HEK293 (cell line): Measurements from ENCODE around the gene MPC1.

Experiments
- CTCF ChIP-seq: fragments of 450-650 bp; formaldehyde crosslinking; IDR thresholded peaks from 2 replicates; pipeline ENCODE4 v1.5.1; 2016; ENCODE audit warnings: missing biosample characterization, missing genetic modification characterization
- YY1 ChIP-seq: fragments of 450-650 bp; formaldehyde crosslinking; IDR thresholded peaks from 2 replicates; pipeline ENCODE4 v1.5.1; 2018; ENCODE audit warnings: missing biosample characterization, missing genetic modification characterization
- ZNF174 ChIP-seq: fragments of 450-650 bp; formaldehyde crosslinking; IDR thresholded peaks from 2 replicates; pipeline ENCODE4 v1.5.0; 2017; ENCODE audit warnings: missing biosample characterization, mild to moderate bottlenecking, missing genetic modification characterization
- ZNF19 ChIP-seq: fragments of 450-650 bp; formaldehyde crosslinking; IDR thresholded peaks from 2 replicates; pipeline ENCODE4; 2016; ENCODE audit warnings: missing biosample characterization, missing genetic modification characterization, low read depth
- ZNF311 ChIP-seq: fragments of 450-650 bp; formaldehyde crosslinking; IDR thresholded peaks from 2 replicates; pipeline ENCODE4 v1.5.1; 2017; ENCODE audit warnings: missing biosample characterization, missing genetic modification characterization, borderline replicate concordance
- ZNF350 ChIP-seq: fragments of 450-650 bp; formaldehyde crosslinking; IDR thresholded peaks from 2 replicates; pipeline ENCODE4 v1.5.0; 2017; ENCODE audit warnings: missing biosample characterization, mild to moderate bottlenecking, missing genetic modification characterization
- ZNF366 ChIP-seq: fragments of 450-650 bp; formaldehyde crosslinking; conservative IDR thresholded peaks from 2 replicates; pipeline ENCODE4 v1.5.1; 2016; ENCODE audit warnings: missing biosample characterization, missing genetic modification characterization
- ZNF560 ChIP-seq: fragments of 450-650 bp; formaldehyde crosslinking; IDR thresholded peaks from 2 replicates; pipeline ENCODE4 v1.5.1; 2017; ENCODE audit warnings: missing biosample characterization, missing genetic modification characterization, borderline replicate concordance
- ZNF629 ChIP-seq: fragments of 450-650 bp; formaldehyde crosslinking; IDR thresholded peaks from 2 replicates; pipeline ENCODE4 v1.5.1; 2017; ENCODE audit warnings: missing biosample characterization, missing genetic modification characterization
- ZNF747 ChIP-seq: fragments of 450-650 bp; formaldehyde crosslinking; IDR thresholded peaks from 2 replicates; pipeline ENCODE4 v1.5.1; 2016; ENCODE audit warnings: missing biosample characterization, missing genetic modification characterization
- ZNF768 ChIP-seq: fragments of 450-650 bp; formaldehyde crosslinking; IDR thresholded peaks from 2 replicates; pipeline ENCODE4 v1.5.1; 2018; ENCODE audit warnings: missing biosample characterization, mild to moderate bottlenecking, missing genetic modification characterization

- no peak for TF ChIP-seq YY1 (tag by site-specific recombination)
- TF ChIP-seq CTCF (tag by site-specific recombination) = no peak
- no peak for TF ChIP-seq ZNF747
- TF ChIP-seq ZNF768 (tag by site-specific recombination) = no peak
- no peak for TF ChIP-seq ZNF366 (tag by site-specific recombination)
- no peak for TF ChIP-seq ZNF311 (tag by site-specific recombination)
- TF ChIP-seq ZNF350 = no peak
- no peak for TF ChIP-seq ZNF19
- TF ChIP-seq ZNF629 (tag by site-specific recombination) = no peak
- no peak for TF ChIP-seq ZNF174
- TF ChIP-seq ZNF560 (tag by site-specific recombination) = no peak
These were observed 47.1 kb downstream of the MPC1 start for GRCh38 chr6:166335378-166336302.
